AG04450 (cell line): Measurements from ENCODE around the gene RALGPS1. TPM values are rescaled to one million over a fixed set of nuclear protein-coding genes. Genes with fewer than 3 reads are reported as not detected.

Source experiments
- CTCF ChIA-PET: fragments of 300-600, 350-600 bp; formaldehyde crosslinking; extraction: SDS; loops from one replicate; lab custom pipeline; 2022; ENCODE audit warnings: antibody characterized with exemption, inconsistent platforms; lab: Charles Lee
- POLR2A ChIA-PET: fragments of 350-600 bp; formaldehyde crosslinking; extraction: SDS; loops from one replicate; lab custom pipeline; 2021; ENCODE audit warnings: antibody characterized with exemption, inconsistent platforms; lab: Yijun Ruan, JAX
- DNase-seq: peaks from one replicate; pipeline ENCODE4 v3.0.0-alpha.2; 2011; ENCODE audit warnings: low read depth, low spot score
- H3K27ac ChIP-seq: one replicate; pipeline ENCODE4 v1.5.1; 2012; ENCODE audit warnings: low read depth, low read length, control low read depth
- H3K27me3 ChIP-seq: one replicate; pipeline ENCODE4 v1.6.0; 2012; ENCODE audit warnings: low read length; ENCODE audit not compliant: control insufficient read depth, insufficient read depth
- H3K4me3 ChIP-seq: 2 replicates; pipeline ENCODE4 v1.5.1; 2011; ENCODE audit warnings: mild to moderate bottlenecking, low read depth, low read length, control low read depth
- H3K9me3 ChIP-seq: 2 replicates; pipeline ENCODE4 v1.5.1; 2012; ENCODE audit warnings: low read length; ENCODE audit not compliant: control insufficient read depth, insufficient read depth
- polyA plus RNA-seq: library from polyadenylated mRNA; depleted of rRNA; stranded (reverse); fragments of >200 nt; gene quantifications from 2 replicates; pipeline ENCODE4 v1.2.3, GENCODE V29; 2011
- TF ChIP-seq, protein P1 (sequence below): IDR thresholded peaks from 2 replicates; pipeline ENCODE4 v1.5.1; 2011; ENCODE audit warnings: low read depth, low read length, control low read depth, inconsistent platforms

Gene RALGPS1
- polyA plus RNA-seq, 1 experiment = 4.6 TPM

- H3K4me3 ChIP-seq = no peak overlapping the region
- DNase-seq = no peak
- no peaks in the 10 kb centered on the region for H3K27me3 ChIP-seq
- ChIA-PET POLR2A (interaction anchor here (0.7 to 1.3 kb wide), 2 partner anchors 14 to 265 kb away, joined by 3 to 11 read pairs; no protein-coding TSS in a partner anchor), CTCF (no interaction called here)
- no peaks in the 10 kb centered on the region; the same call in 1 of the 2 replicates for H3K9me3 ChIP-seq
- H3K27ac ChIP-seq = no peak overlapping the region
- TF ChIP-seq, protein P1, sequence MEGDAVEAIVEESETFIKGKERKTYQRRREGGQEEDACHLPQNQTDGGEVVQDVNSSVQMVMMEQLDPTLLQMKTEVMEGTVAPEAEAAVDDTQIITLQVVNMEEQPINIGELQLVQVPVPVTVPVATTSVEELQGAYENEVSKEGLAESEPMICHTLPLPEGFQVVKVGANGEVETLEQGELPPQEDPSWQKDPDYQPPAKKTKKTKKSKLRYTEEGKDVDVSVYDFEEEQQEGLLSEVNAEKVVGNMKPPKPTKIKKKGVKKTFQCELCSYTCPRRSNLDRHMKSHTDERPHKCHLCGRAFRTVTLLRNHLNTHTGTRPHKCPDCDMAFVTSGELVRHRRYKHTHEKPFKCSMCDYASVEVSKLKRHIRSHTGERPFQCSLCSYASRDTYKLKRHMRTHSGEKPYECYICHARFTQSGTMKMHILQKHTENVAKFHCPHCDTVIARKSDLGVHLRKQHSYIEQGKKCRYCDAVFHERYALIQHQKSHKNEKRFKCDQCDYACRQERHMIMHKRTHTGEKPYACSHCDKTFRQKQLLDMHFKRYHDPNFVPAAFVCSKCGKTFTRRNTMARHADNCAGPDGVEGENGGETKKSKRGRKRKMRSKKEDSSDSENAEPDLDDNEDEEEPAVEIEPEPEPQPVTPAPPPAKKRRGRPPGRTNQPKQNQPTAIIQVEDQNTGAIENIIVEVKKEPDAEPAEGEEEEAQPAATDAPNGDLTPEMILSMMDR = no peak
Measured at GRCh38 chr9:127175764-127176163, 261.2 kb downstream of the RALGPS1 start.

GRCh38 chr9:127176631-127177030 lies 262.0 kb downstream of the RALGPS1 start:
- TF ChIP-seq, protein P1 = no peak
- H3K27me3 ChIP-seq = no peaks in the 10 kb centered on the region
- H3K9me3 ChIP-seq = no peaks in the 10 kb centered on the region; the same call in 1 of the 2 replicates
- H3K27ac ChIP-seq = no peak overlapping the region
- H3K4me3 ChIP-seq = no peak overlapping the region
- ChIA-PET CTCF (interaction anchor here (0.6 kb wide), 1 partner anchor 29 kb away, joined by 3 read pairs; no protein-coding TSS in a partner anchor), POLR2A (interaction anchor here (1.3 kb wide), 1 partner anchor 15 kb away, joined by 3 read pairs; no protein-coding TSS in a partner anchor)
- no peak for DNase-seq

DNA sequence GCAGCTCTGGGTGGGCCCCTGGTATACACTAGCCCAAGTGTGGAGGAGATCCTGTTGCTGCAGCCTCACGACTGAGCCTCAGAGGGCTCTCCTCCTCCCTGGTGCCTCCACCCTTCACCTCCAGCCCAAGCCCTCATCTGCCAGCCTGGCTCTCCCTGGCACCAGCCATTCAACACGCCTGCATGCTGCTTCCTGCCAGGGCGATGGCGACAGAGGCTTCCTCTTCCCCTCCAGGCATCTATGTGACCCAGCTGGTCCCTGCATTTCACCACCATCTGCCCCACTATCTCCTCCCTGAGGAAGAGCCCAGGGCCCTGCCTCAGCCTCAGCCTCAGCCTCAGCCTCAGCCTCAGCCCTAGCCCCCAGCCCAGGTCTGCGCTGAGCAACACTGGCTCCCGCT lies 262.6 kb downstream of the RALGPS1 start:
- no peak overlapping the region for H3K4me3 ChIP-seq
- CTCF ChIA-PET = interaction anchor here (0.6 kb wide), 1 partner anchor 30 kb away, joined by 3 read pairs; no protein-coding TSS in a partner anchor

GRCh38 chr9:127177665-127178265 lies 263.2 kb downstream of the RALGPS1 start:
- Histone ChIP-seq H3K9me3 (no peaks in the 10 kb centered on the region; the same call in none of the 2 replicates), H3K27me3 (no peaks in the 10 kb centered on the region), H3K4me3 (no peak overlapping the region), H3K27ac (no peak overlapping the region)
- DNase-seq = no peak
- ChIA-PET CTCF (no interaction called here), POLR2A (no interaction called here)
- TF ChIP-seq, protein P1 = no peak

More for the DNA sequence above, 262.6 kb downstream of the RALGPS1 start:
- Histone ChIP-seq H3K27ac (no peak overlapping the region), H3K9me3 (no peaks in the 10 kb centered on the region; the same call in 1 of the 2 replicates), H3K27me3 (no peaks in the 10 kb centered on the region)
- POLR2A ChIA-PET = no interaction called here
- TF ChIP-seq, protein P1 = no peak
- no peak for DNase-seq
